H9 (cell line): ENCODE data around the gene C5orf34. TPM values are rescaled to one million over a fixed set of nuclear protein-coding genes. Genes with fewer than 3 reads are reported as not detected.
A peak's percentile ranks its signal among the peaks of the same experiment; 100 is the strongest.

Experiments used
- DNase-seq: peaks from one replicate; pipeline ENCODE4 v3.0.0-alpha.2; 2017
- H2AFZ ChIP-seq: one replicate; pipeline ENCODE4 v1.6.1; 2013; ENCODE audit warnings: mild to moderate bottlenecking, low read length, control low read depth, moderate library complexity
- H2AK5ac ChIP-seq: 2 replicates; pipeline ENCODE4 v1.6.1; 2013; ENCODE audit warnings: low read length, control low read depth, mixed read lengths; ENCODE audit not compliant: insufficient read length
- H2BK120ac ChIP-seq: one replicate; pipeline ENCODE4 v1.6.1; 2013; ENCODE audit warnings: low read depth, mild to moderate bottlenecking, low read length, control low read depth, inconsistent platforms; ENCODE audit not compliant: poor library complexity, severe bottlenecking
- H2BK12ac ChIP-seq: 2 replicates; pipeline ENCODE4 v1.6.1; 2013; ENCODE audit warnings: low read length, control low read depth, mixed read lengths, low read depth; ENCODE audit not compliant: insufficient read length
- H2BK15ac ChIP-seq: 2 replicates; pipeline ENCODE4 v1.6.1; 2013; ENCODE audit warnings: low read depth, low read length, control low read depth
- H2BK20ac ChIP-seq: one replicate; pipeline ENCODE4 v1.6.1; 2013; ENCODE audit warnings: low read depth, mild to moderate bottlenecking, low read length, control low read depth, inconsistent platforms; ENCODE audit not compliant: poor library complexity, severe bottlenecking
- H2BK5ac ChIP-seq: 2 replicates; pipeline ENCODE4 v1.6.1; 2013; ENCODE audit warnings: low read length, control low read depth, mixed read lengths; ENCODE audit not compliant: insufficient read length
- H3K14ac ChIP-seq: 2 replicates; pipeline ENCODE4 v1.6.1; 2013; ENCODE audit warnings: low read length, control low read depth; ENCODE audit not compliant: insufficient read depth
- H3K18ac ChIP-seq: 2 replicates; pipeline ENCODE4 v1.6.1; 2013; ENCODE audit warnings: low read depth, mild to moderate bottlenecking, mixed read lengths, low read length, control low read depth; ENCODE audit not compliant: insufficient read length
- H3K23ac ChIP-seq: 2 replicates; pipeline ENCODE4 v1.6.1; 2013; ENCODE audit warnings: low read length, control low read depth, mixed read lengths, low read depth; ENCODE audit not compliant: insufficient read length
- H3K23me2 ChIP-seq: 2 replicates; pipeline ENCODE4 v1.6.1; 2013; ENCODE audit warnings: low read depth, mild to moderate bottlenecking, mixed read lengths, low read length, control low read depth; ENCODE audit not compliant: insufficient read length, poor library complexity, severe bottlenecking
- H3K27ac ChIP-seq: 2 replicates; pipeline ENCODE4 v1.5.1; 2013; ENCODE audit warnings: low read length, control low read depth, mixed read lengths, low read depth; ENCODE audit not compliant: insufficient read length
- H3K27me3 ChIP-seq: 2 replicates; pipeline ENCODE4 v1.6.1; 2013; ENCODE audit warnings: low read length, control low read depth, inconsistent platforms; ENCODE audit not compliant: insufficient read depth
- H3K4ac ChIP-seq: 2 replicates; pipeline ENCODE4 v1.6.1; 2013; ENCODE audit warnings: low read depth, mild to moderate bottlenecking, control low read depth, inconsistent platforms, low read length, moderate library complexity
- H3K4me1 ChIP-seq: 2 replicates; pipeline ENCODE4 v1.6.1; 2013; ENCODE audit warnings: low read length, control low read depth, inconsistent platforms; ENCODE audit not compliant: insufficient read depth
- H3K4me2 ChIP-seq: 2 replicates; pipeline ENCODE4 v1.6.1; 2013; ENCODE audit warnings: low read length, control low read depth, mixed read lengths; ENCODE audit not compliant: insufficient read length, insufficient read depth
- H3K56ac ChIP-seq: 2 replicates; pipeline ENCODE4 v1.6.1; 2013; ENCODE audit warnings: low read depth, mild to moderate bottlenecking, mixed read lengths, low read length, control low read depth; ENCODE audit not compliant: insufficient read length
- H3K79me1 ChIP-seq: 2 replicates; pipeline ENCODE4 v1.6.1; 2013; ENCODE audit warnings: low read depth, mild to moderate bottlenecking, moderate library complexity, low read length, control low read depth, inconsistent platforms; ENCODE audit not compliant: insufficient read depth, poor library complexity, severe bottlenecking
- H3K79me2 ChIP-seq: 2 replicates; pipeline ENCODE4 v1.6.1; 2013; ENCODE audit warnings: low read length, control low read depth, inconsistent platforms; ENCODE audit not compliant: insufficient read depth
- H3K9ac ChIP-seq: 2 replicates; pipeline ENCODE4 v1.6.1; 2013; ENCODE audit warnings: low read length, control low read depth, mixed read lengths; ENCODE audit not compliant: insufficient read length; ENCODE audit errors: extremely low read depth
- H3K9me3 ChIP-seq: one replicate; pipeline ENCODE4 v1.6.1; 2013; ENCODE audit warnings: low read depth, low read length, inconsistent platforms; ENCODE audit not compliant: control insufficient read depth
- H3T11ph ChIP-seq: one replicate; pipeline ENCODE4 v1.6.1; 2013; ENCODE audit warnings: mild to moderate bottlenecking, low read length, control low read depth, inconsistent platforms
- H4K20me1 ChIP-seq: one replicate; pipeline ENCODE4 v1.6.1; 2013; ENCODE audit not compliant: control insufficient read depth, insufficient read length, insufficient read depth
- H4K5ac ChIP-seq: 2 replicates; pipeline ENCODE4 v1.6.1; 2013; ENCODE audit warnings: low read depth, mild to moderate bottlenecking, mixed read lengths, low read length, control low read depth; ENCODE audit not compliant: insufficient read length
- H4K8ac ChIP-seq: replicated peaks from 2 replicates; pipeline ENCODE4 v1.6.1; 2013; ENCODE audit warnings: low read length, control low read depth, mixed read lengths, low read depth; ENCODE audit not compliant: insufficient read length
- H4K91ac ChIP-seq: 2 replicates; pipeline ENCODE4 v1.6.1; 2013; ENCODE audit warnings: low read depth, mild to moderate bottlenecking, moderate library complexity, mixed read lengths, low read length, control low read depth; ENCODE audit not compliant: insufficient read length
- H3K27ac Mint-ChIP-seq, 3 experiments: 2 replicates in 2 of 3; 3 replicates in 1 of 3; pipeline ENCODE4 v1.8.0; 2020 to 2021; ENCODE audit warnings: mixed read lengths in 3 of 3, mild to moderate bottlenecking in 1 of 3, moderate library complexity in 1 of 3
- H3K27me3 Mint-ChIP-seq: 2 replicates; pipeline ENCODE4 v1.8.0; 2021; ENCODE audit warnings: low read depth, mild to moderate bottlenecking, moderate library complexity, mixed read lengths
- H3K36me3 Mint-ChIP-seq, 3 experiments: 2 replicates in 2 of 3; 3 replicates in 1 of 3; pipeline ENCODE4 v1.8.0; 2020 to 2021; ENCODE audit warnings: low read depth in 3 of 3, mixed read lengths in 3 of 3; ENCODE audit not compliant: insufficient read depth in 1 of 3
- H3K4me1 Mint-ChIP-seq, 2 experiments: 2 replicates each; pipeline ENCODE4 v1.8.0; 2020; ENCODE audit warnings: mixed read lengths in 2 of 2
- H3K4me3 Mint-ChIP-seq, 2 experiments: 2 replicates in 1 of 2; 3 replicates in 1 of 2; pipeline ENCODE4 v1.8.0; 2020 to 2021; ENCODE audit warnings: mild to moderate bottlenecking in 2 of 2, mixed read lengths in 2 of 2, moderate library complexity in 1 of 2
- H3K9me3 Mint-ChIP-seq, 2 experiments: 2 replicates in 1 of 2; 3 replicates in 1 of 2; pipeline ENCODE4 v1.8.0; 2020; ENCODE audit warnings: mild to moderate bottlenecking in 2 of 2, mixed read lengths in 2 of 2, moderate library complexity in 1 of 2
- WGBS: extraction: QIAGEN DNeasy Blood & Tissue Kit; methylation state at CpG from one replicate; pipeline ENCODE4 v1.1.7; 2013; ENCODE audit warnings: missing lambda C conversion rate, low lambda C conversion rate, mixed read lengths; ENCODE audit not compliant: insufficient read length; ENCODE audit errors: extremely low coverage; 5-methylcytosine and 5-hydroxymethylcytosine counted together
- total RNA-seq: library from RNA; stranded (reverse); gene quantifications from 2 replicates; pipeline ENCODE4 v1.2.1, GENCODE V29; 2021
- TF ChIP-seq, protein P1 (sequence below): fragments of 200-600 bp; sonication (generic); conservative IDR thresholded peaks from 3 replicates; pipeline ENCODE4 v1.8.0; 2021; ENCODE audit warnings: antibody characterized with exemption, mild to moderate bottlenecking

The C5orf34 gene
- total RNA-seq, 1 experiment from 2014 or later: 7.7 TPM

DNA sequence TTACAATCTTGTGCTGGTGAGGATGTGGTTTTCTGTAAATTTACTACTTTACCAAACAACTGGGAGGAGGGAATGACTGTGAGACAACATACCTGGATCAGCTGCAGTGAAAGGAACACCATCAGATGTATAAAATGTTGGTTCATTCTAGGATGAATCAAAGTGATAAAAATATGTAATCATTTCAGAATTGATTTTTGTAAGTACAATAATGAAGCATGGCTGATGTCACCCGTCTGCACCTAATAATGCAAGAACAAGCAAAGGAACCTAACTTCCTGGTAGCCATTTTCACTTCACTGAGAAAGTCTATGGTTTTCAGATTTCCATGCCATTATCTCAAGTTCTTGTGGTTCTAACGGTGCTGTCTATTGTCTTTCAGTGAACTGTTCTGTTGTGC is 18.7 kb upstream of the C5orf34 start:
- Histone ChIP-seq H4K5ac (no peak overlapping the region), H4K20me1 (no peaks in the 10 kb centered on the region), H3K4me1 (no peaks in the 10 kb centered on the region), H2AFZ (no peak overlapping the region), H3K56ac (no peak overlapping the region), H3K9me3 (no peaks in the 10 kb centered on the region), H3K4ac (no peak overlapping the region), H3K9ac (no peak overlapping the region), H4K91ac (no peak overlapping the region), H3K4me2 (no peak overlapping the region), H2AK5ac (no peak overlapping the region), H3K79me2 (no peaks in the 10 kb centered on the region), H3T11ph (no peak overlapping the region), H3K18ac (no peak overlapping the region), H3K27ac (no peak overlapping the region), H2BK20ac (no peak overlapping the region), H2BK5ac (no peak overlapping the region), H2BK15ac (no peak overlapping the region), H3K23ac (no peak overlapping the region), H2BK120ac (no peak overlapping the region), H3K27me3 (no peaks in the 10 kb centered on the region), H3K14ac (no peak overlapping the region), H3K23me2 (no peaks in the 10 kb centered on the region), H2BK12ac (no peak overlapping the region), H4K8ac (no peak overlapping the region), H3K79me1 (no peaks in the 10 kb centered on the region)
- Mint-ChIP-seq H3K36me3 (peaks cover 29 to 90% (median 81%) of the 10 kb centered on the region in 3 experiments), H3K4me3 (no peak overlapping the region), H3K27me3 (no peaks in the 10 kb centered on the region), H3K9me3 (no peaks in the 10 kb centered on the region), H3K4me1 (no peaks in the 10 kb centered on the region), H3K27ac (peak overlapping the region in 1 of 3 experiments; percentile 21; a peak in 1 of 7 replicates)
- DNase-seq: no peak
- TF ChIP-seq, protein P1, sequence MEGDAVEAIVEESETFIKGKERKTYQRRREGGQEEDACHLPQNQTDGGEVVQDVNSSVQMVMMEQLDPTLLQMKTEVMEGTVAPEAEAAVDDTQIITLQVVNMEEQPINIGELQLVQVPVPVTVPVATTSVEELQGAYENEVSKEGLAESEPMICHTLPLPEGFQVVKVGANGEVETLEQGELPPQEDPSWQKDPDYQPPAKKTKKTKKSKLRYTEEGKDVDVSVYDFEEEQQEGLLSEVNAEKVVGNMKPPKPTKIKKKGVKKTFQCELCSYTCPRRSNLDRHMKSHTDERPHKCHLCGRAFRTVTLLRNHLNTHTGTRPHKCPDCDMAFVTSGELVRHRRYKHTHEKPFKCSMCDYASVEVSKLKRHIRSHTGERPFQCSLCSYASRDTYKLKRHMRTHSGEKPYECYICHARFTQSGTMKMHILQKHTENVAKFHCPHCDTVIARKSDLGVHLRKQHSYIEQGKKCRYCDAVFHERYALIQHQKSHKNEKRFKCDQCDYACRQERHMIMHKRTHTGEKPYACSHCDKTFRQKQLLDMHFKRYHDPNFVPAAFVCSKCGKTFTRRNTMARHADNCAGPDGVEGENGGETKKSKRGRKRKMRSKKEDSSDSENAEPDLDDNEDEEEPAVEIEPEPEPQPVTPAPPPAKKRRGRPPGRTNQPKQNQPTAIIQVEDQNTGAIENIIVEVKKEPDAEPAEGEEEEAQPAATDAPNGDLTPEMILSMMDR: no peak
- WGBS: no CpG with 5 or more reads among the region's 2 CpGs
